Hepatocyte (in vitro differentiated cells): ENCODE measurements around the gene ATF6. TPM values are rescaled to one million over a fixed set of nuclear protein-coding genes. Genes with fewer than 3 reads are reported as not detected.

Experiments
- DNase-seq: peaks from one replicate; pipeline ENCODE4 v3.0.0-alpha.2; 2016; ENCODE audit warnings: low spot score
- H2AFZ ChIP-seq: fragments of 200-600 bp; sonication (generic); 2 replicates; pipeline ENCODE4 v1.6.0; 2016; ENCODE audit warnings: antibody characterized with exemption, mild to moderate bottlenecking
- H3K27ac ChIP-seq: fragments of 200-600 bp; sonication (generic); 2 replicates; pipeline ENCODE4 v1.5.1; 2016; ENCODE audit warnings: mild to moderate bottlenecking
- H3K27me3 ChIP-seq: fragments of 200-600 bp; sonication (generic); 2 replicates; pipeline ENCODE4 v1.6.1; 2016
- H3K36me3 ChIP-seq: fragments of 200-600 bp; sonication (generic); replicated peaks from 2 replicates; pipeline ENCODE4 v1.5.1; 2016; ENCODE audit warnings: low read depth; ENCODE audit not compliant: insufficient read depth
- H3K4me1 ChIP-seq: fragments of 200-600 bp; sonication (generic); 2 replicates; pipeline ENCODE4 v1.5.1; 2016; ENCODE audit warnings: mild to moderate bottlenecking, moderate library complexity; ENCODE audit not compliant: insufficient read depth
- H3K4me2 ChIP-seq: fragments of 200-600 bp; sonication (generic); 2 replicates; pipeline ENCODE4 v1.6.0; 2016
- H3K4me3 ChIP-seq: fragments of 200-600 bp; sonication (generic); 2 replicates; pipeline ENCODE4 v1.5.1; 2016; ENCODE audit warnings: mild to moderate bottlenecking
- H3K79me2 ChIP-seq: fragments of 200-600 bp; sonication (generic); 2 replicates; pipeline ENCODE4 v1.6.0; 2017; ENCODE audit warnings: mild to moderate bottlenecking
- H3K9me2 ChIP-seq: fragments of 200-600 bp; sonication (generic); replicated peaks from 2 replicates; pipeline ENCODE4 v1.6.0; 2017; ENCODE audit warnings: mild to moderate bottlenecking; ENCODE audit not compliant: insufficient read depth
- H3K9me3 ChIP-seq: fragments of 200-600 bp; sonication (generic); 2 replicates; pipeline ENCODE4 v1.5.1; 2016; ENCODE audit warnings: low read depth, mild to moderate bottlenecking
- H4K20me1 ChIP-seq: fragments of 200-600 bp; sonication (generic); 2 replicates; pipeline ENCODE4 v1.6.0; 2016; ENCODE audit warnings: mild to moderate bottlenecking; ENCODE audit not compliant: insufficient read depth, poor library complexity, severe bottlenecking
- CTCF ChIP-seq: fragments of 200-600 bp; sonication (generic); IDR thresholded peaks from 2 replicates; pipeline ENCODE4 v1.5.1; 2016; ENCODE audit warnings: antibody characterized with exemption, mild to moderate bottlenecking; ENCODE audit not compliant: poor library complexity
- EZH2 ChIP-seq: fragments of 200-600 bp; sonication (generic); IDR thresholded peaks from 2 replicates; pipeline ENCODE4 v1.6.1; 2016; ENCODE audit warnings: antibody characterized with exemption, mild to moderate bottlenecking, borderline replicate concordance
- EZH2phosphoT487 ChIP-seq: fragments of 200-600 bp; sonication (generic); IDR thresholded peaks from one replicate; pipeline ENCODE4 v1.6.1; 2018; ENCODE audit warnings: antibody characterized with exemption, mild to moderate bottlenecking, low read depth, moderate library complexity; ENCODE audit not compliant: unreplicated experiment, severe bottlenecking
- WGBS: methylation state at CpG from one replicate; pipeline ENCODE4 v1.1.6; 2016; ENCODE audit warnings: low lambda C conversion rate; ENCODE audit errors: missing lambda C conversion rate; 5-methylcytosine and 5-hydroxymethylcytosine counted together
- polyA plus RNA-seq: library from polyadenylated mRNA; unstranded; fragments of >200 nt; fragmentation: Nextera tagmentation; extraction: Ambion mirVana; gene quantifications from 2 replicates; pipeline ENCODE4 v1.2.1, GENCODE V29; 2016
- total RNA-seq: library from RNA; depleted of rRNA; stranded (reverse); fragments of >200 nt; gene quantifications from 2 replicates; pipeline ENCODE4 v1.2.3, GENCODE V29; 2014

Gene ATF6
- total and polyA plus RNA-seq, 2 experiments from 2014 or later, result 15.3 to 29.8 TPM

- Histone ChIP-seq H3K4me3 (no peak overlapping the region), H3K4me2 (no peak overlapping the region), H3K79me2 (no peaks in the 10 kb centered on the region), H3K27me3 (no peaks in the 10 kb centered on the region), H3K27ac (no peak overlapping the region), H3K9me2 (no peaks in the 10 kb centered on the region), H2AFZ (no peak overlapping the region), H3K9me3 (no peaks in the 10 kb centered on the region), H3K4me1 (no peaks in the 10 kb centered on the region), H4K20me1 (no peaks in the 10 kb centered on the region), H3K36me3 (no peaks in the 10 kb centered on the region)
- DNase-seq, result no peak
- no peak for TF ChIP-seq EZH2phosphoT487
- TF ChIP-seq EZH2, result no peak
- TF ChIP-seq CTCF, result no peak
- WGBS, result 94% methylated on average over 11 of the region's 11 CpGs
These were observed 227.5 kb downstream of the ATF6 start for GRCh38 chr1:161993576-161993975.

- Histone ChIP-seq H3K36me3 (no peaks in the 10 kb centered on the region), H3K4me3 (no peak overlapping the region), H4K20me1 (no peaks in the 10 kb centered on the region), H3K27ac (no peak overlapping the region), H2AFZ (no peak overlapping the region), H3K4me2 (no peak overlapping the region), H3K79me2 (no peaks in the 10 kb centered on the region), H3K9me2 (no peaks in the 10 kb centered on the region), H3K4me1 (no peaks in the 10 kb centered on the region), H3K9me3 (no peaks in the 10 kb centered on the region), H3K27me3 (no peaks in the 10 kb centered on the region)
- TF ChIP-seq CTCF (no peak), EZH2 (no peak)
- 57% methylated on average over 9 of the region's 9 CpGs for WGBS
- DNase-seq, result no peak
These were observed 228.1 kb downstream of the ATF6 start for GRCh38 chr1:161994175-161994668.

- H3K79me2 ChIP-seq, result no peaks in the 10 kb centered on the region
- H3K4me3 ChIP-seq, result no peak overlapping the region
- DNase-seq, result no peak
- H3K27ac ChIP-seq, result no peak overlapping the region
- H3K36me3 ChIP-seq, result no peaks in the 10 kb centered on the region
- H3K27me3 ChIP-seq, result no peaks in the 10 kb centered on the region
- 73% methylated on average over 1 of the region's 1 CpG for WGBS
- H3K9me3 ChIP-seq, result no peaks in the 10 kb centered on the region
- TF ChIP-seq EZH2phosphoT487 (no peak), EZH2 (no peak), CTCF (no peak)
- H3K4me1 ChIP-seq, result no peaks in the 10 kb centered on the region
- no peak overlapping the region for H3K4me2 ChIP-seq
- no peaks in the 10 kb centered on the region for H4K20me1 ChIP-seq
- no peaks in the 10 kb centered on the region for H3K9me2 ChIP-seq
- H2AFZ ChIP-seq, result no peak overlapping the region
These were observed 231.0 kb downstream of the ATF6 start for GRCh38 chr1:161997152-161997551.

GRCh38 chr1:161998811-161999210 lies 232.7 kb downstream of the ATF6 start:
- Histone ChIP-seq H2AFZ (no peak overlapping the region), H3K27ac (no peak overlapping the region), H3K36me3 (no peaks in the 10 kb centered on the region), H4K20me1 (no peaks in the 10 kb centered on the region), H3K4me2 (no peak overlapping the region), H3K9me2 (no peaks in the 10 kb centered on the region), H3K27me3 (no peaks in the 10 kb centered on the region), H3K79me2 (no peaks in the 10 kb centered on the region), H3K4me1 (peaks cover 4% of the 10 kb centered on the region), H3K4me3 (no peak overlapping the region), H3K9me3 (no peaks in the 10 kb centered on the region)
- no peak for DNase-seq
- TF ChIP-seq CTCF (no peak), EZH2phosphoT487 (no peak), EZH2 (no peak)
- 85% methylated on average over 5 of the region's 5 CpGs for WGBS
